ENCODE measurements around the gene TLCD5.

Gene TLCD5

GRCh38 chr11:120338107-120338933 lies 13.2 kb downstream of the TLCD5 start:
- DNase-seq = no peak

- no peak for DNase-seq
Observed at GRCh38 chr11:120339394-120339890, 14.3 kb downstream of the TLCD5 start.

GRCh38 chr11:120340529-120340928 lies 15.4 kb downstream of the TLCD5 start:
- DNase-seq = no peak

- no peak for DNase-seq
Observed at GRCh38 chr11:120342226-120342625, 17.1 kb downstream of the TLCD5 start.

- DNase-seq = no peak
Observed at GRCh38 chr11:120342678-120343077, 17.6 kb downstream of the TLCD5 start.

- DNase-seq = no peak
Observed at GRCh38 chr11:120343429-120343828, 18.3 kb downstream of the TLCD5 start.

GRCh38 chr11:120344302-120345004 lies 19.4 kb downstream of the TLCD5 start:
- no peak for DNase-seq

GRCh38 chr11:120346233-120346632 lies 21.1 kb downstream of the TLCD5 start:
- DNase-seq = no peak

- DNase-seq = no peak
Observed at GRCh38 chr11:120350637-120351036, 25.5 kb downstream of the TLCD5 start.

GRCh38 chr11:120352405-120352804 lies 27.3 kb downstream of the TLCD5 start:
- DNase-seq = no peak

- no peak for DNase-seq
Observed at GRCh38 chr11:120354068-120354467, 29.0 kb downstream of the TLCD5 start.

- DNase-seq = no peak
Observed at GRCh38 chr11:120354779-120355178, 29.7 kb downstream of the TLCD5 start.

- DNase-seq = no peak
Observed at GRCh38 chr11:120357620-120358019, 32.5 kb downstream of the TLCD5 start.

- DNase-seq = no peak
Observed at GRCh38 chr11:120358729-120359128, 33.6 kb downstream of the TLCD5 start.

GRCh38 chr11:120363436-120363835 lies 38.3 kb downstream of the TLCD5 start:
- DNase-seq = no peak

GRCh38 chr11:120365512-120365911 lies 40.4 kb downstream of the TLCD5 start:
- DNase-seq = no peak

- DNase-seq = no peak
Observed at GRCh38 chr11:120372296-120372695, 47.2 kb downstream of the TLCD5 start.

GRCh38 chr11:120375076-120375475 lies 50.0 kb downstream of the TLCD5 start:
- no peak for DNase-seq

GRCh38 chr11:120376547-120377182 lies 51.6 kb downstream of the TLCD5 start:
- DNase-seq = no peak

- DNase-seq = no peak
Observed at GRCh38 chr11:120378474-120378873, 53.4 kb downstream of the TLCD5 start.

GRCh38 chr11:120381401-120381800 lies 56.3 kb downstream of the TLCD5 start:
- no peak for DNase-seq
